CD14-positive monocyte (primary cell): ENCODE results near the gene MUC13. TPM values are rescaled to one million over a fixed set of nuclear protein-coding genes. Genes with fewer than 3 reads are reported as not detected.

Experiments
- DNase-seq, 3 donors: peaks; one replicate each; pipeline ENCODE4 v3.0.0-alpha.2; 2011 to 2022
- H2AFZ ChIP-seq: 2 replicates; pipeline ENCODE4 v1.6.0; 2012; ENCODE audit warnings: mild to moderate bottlenecking, low read depth, low read length, inconsistent platforms; ENCODE audit not compliant: insufficient read depth, poor library complexity, severe bottlenecking
- H3K27ac ChIP-seq, 2 donors: 1 replicate in 1 of 2; 2 replicates in 1 of 2; pipeline ENCODE4 v1.5.1; 2012 to 2013; ENCODE audit warnings: low read length in 2 of 2, control low read depth in 1 of 2, inconsistent platforms in 1 of 2, low read depth in 1 of 2, mild to moderate bottlenecking in 1 of 2
- H3K27me3 ChIP-seq, 2 donors: one replicate each; pipeline versions ENCODE4 v1.6.0 to v1.6.1; 2011 to 2013; ENCODE audit warnings: low read length in 2 of 2; ENCODE audit not compliant: control insufficient read depth in 2 of 2, insufficient read depth in 2 of 2
- H3K36me3 ChIP-seq, 2 donors: replicated peaks in 1 of 2; 1 replicate in 1 of 2; 2 replicates in 1 of 2; pipeline versions ENCODE4 v1.5.1 to v1.6.1; 2012 to 2013; ENCODE audit warnings: low read length in 2 of 2, control low read depth in 1 of 2, inconsistent platforms in 1 of 2, mild to moderate bottlenecking in 1 of 2; ENCODE audit not compliant: insufficient read depth in 2 of 2, control insufficient read depth in 1 of 2
- H3K4me1 ChIP-seq, 2 donors: 1 replicate in 1 of 2; 2 replicates in 1 of 2; pipeline versions ENCODE4 v1.5.1 to v1.6.1; 2012 to 2013; ENCODE audit warnings: low read length in 2 of 2, control low read depth in 1 of 2, inconsistent platforms in 1 of 2, mild to moderate bottlenecking in 1 of 2, moderate library complexity in 1 of 2; ENCODE audit not compliant: insufficient read depth in 2 of 2, control insufficient read depth in 1 of 2
- H3K4me2 ChIP-seq: replicated peaks from 2 replicates; pipeline ENCODE3; 2012; ENCODE audit warnings: low read length, moderate library complexity, mild to moderate bottlenecking; ENCODE audit not compliant: poor library complexity, severe bottlenecking; ENCODE audit errors: extremely low read depth
- H3K4me3 ChIP-seq, 3 experiments: fragments of 200-600 bp in 1 of 3; sonication (generic) in 1 of 3; replicated peaks in 1 of 3; 1 replicate in 2 of 3; 2 replicates in 1 of 3; pipeline ENCODE4 v1.5.1; 2011 to 2013; ENCODE audit warnings: low read length in 3 of 3, mild to moderate bottlenecking in 3 of 3, control low read depth in 2 of 3, low read depth in 2 of 3, inconsistent platforms in 1 of 3, moderate library complexity in 1 of 3
- H3K79me2 ChIP-seq: 2 replicates; pipeline ENCODE4 v1.6.0; 2012; ENCODE audit warnings: mild to moderate bottlenecking, control low read depth, inconsistent platforms, low read length, moderate library complexity; ENCODE audit not compliant: insufficient read depth
- H3K9ac ChIP-seq: 2 replicates; pipeline ENCODE4 v1.6.0; 2017; ENCODE audit warnings: low read length, mild to moderate bottlenecking; ENCODE audit not compliant: insufficient read depth, poor library complexity, severe bottlenecking
- H3K9me3 ChIP-seq, 2 donors: replicated peaks in 1 of 2; 1 replicate in 1 of 2; 2 replicates in 1 of 2; pipeline versions ENCODE4 v1.5.1 to v1.6.1; 2012 to 2013; ENCODE audit warnings: low read length in 2 of 2, control low read depth in 1 of 2; ENCODE audit not compliant: control insufficient read depth in 1 of 2, insufficient read depth in 1 of 2
- H4K20me1 ChIP-seq: 2 replicates; pipeline ENCODE4 v1.6.0; 2012; ENCODE audit warnings: mild to moderate bottlenecking, low read length, control low read depth, moderate library complexity; ENCODE audit not compliant: insufficient read depth
- H3K27ac Mint-ChIP-seq, 7 donors: one replicate each; pipeline ENCODE4 v1.8.0; 2020; ENCODE audit warnings: mild to moderate bottlenecking in 7 of 7, mixed read lengths in 7 of 7, moderate library complexity in 6 of 7, inconsistent platforms in 2 of 7
- H3K27me3 Mint-ChIP-seq, 3 donors: one replicate each; pipeline ENCODE4 v1.8.0; 2021 to 2022; ENCODE audit warnings: low read depth in 3 of 3, mild to moderate bottlenecking in 3 of 3, mixed read lengths in 3 of 3, moderate library complexity in 3 of 3, inconsistent platforms in 1 of 3
- H3K36me3 Mint-ChIP-seq, 2 donors: one replicate each; pipeline ENCODE4 v1.8.0; 2020; ENCODE audit warnings: mixed read lengths in 2 of 2, inconsistent platforms in 1 of 2, mild to moderate bottlenecking in 1 of 2
- H3K4me1 Mint-ChIP-seq: one replicate; pipeline ENCODE4 v1.8.0; 2020; ENCODE audit warnings: mild to moderate bottlenecking, mixed read lengths
- H3K4me3 Mint-ChIP-seq, 2 donors: one replicate each; pipeline ENCODE4 v1.8.0; 2020; ENCODE audit warnings: mild to moderate bottlenecking in 2 of 2, mixed read lengths in 2 of 2, moderate library complexity in 1 of 2
- H3K9me3 Mint-ChIP-seq, 7 donors: one replicate each; pipeline ENCODE4 v1.8.0; 2020 to 2022; ENCODE audit warnings: mixed read lengths in 7 of 7, mild to moderate bottlenecking in 6 of 7, moderate library complexity in 6 of 7, inconsistent platforms in 2 of 7
- CTCF ChIP-seq: fragments of 200-600 bp; IDR thresholded peaks from one replicate; pipeline ENCODE4 v1.8.0; 2022; ENCODE audit warnings: antibody characterized with exemption, mild to moderate bottlenecking
- WGBS: methylation state at CpG from one replicate; pipeline ENCODE4 v1.1.5; 2013; ENCODE audit warnings: missing lambda C conversion rate; ENCODE audit not compliant: insufficient coverage; 5-methylcytosine and 5-hydroxymethylcytosine counted together
- intact Hi-C, 2 donors: fragments of 100-400 bp; cut with micrococcal nuclease; formaldehyde crosslinking; loops; one replicate each; pipeline versions ENCODE4 v1.15.0 to v1.15.1; 2023
- polyA plus RNA-seq, 3 donors: library from polyadenylated mRNA; depleted of rRNA in 1 of 3; unstranded in 2 of 3; stranded (reverse) in 1 of 3; fragments of 300-500 nt in 2 of 3; fragments of >200 nt in 1 of 3; fragmentation: Illumina TruSeq in 2 of 3; gene quantifications; 1 replicate in 2 of 3; 2 replicates in 1 of 3; pipeline ENCODE4 v1.2.3, GENCODE V29; 2012 to 2021

MUC13 gene
- polyA plus RNA-seq, 3 donors, result not detected

DNA sequence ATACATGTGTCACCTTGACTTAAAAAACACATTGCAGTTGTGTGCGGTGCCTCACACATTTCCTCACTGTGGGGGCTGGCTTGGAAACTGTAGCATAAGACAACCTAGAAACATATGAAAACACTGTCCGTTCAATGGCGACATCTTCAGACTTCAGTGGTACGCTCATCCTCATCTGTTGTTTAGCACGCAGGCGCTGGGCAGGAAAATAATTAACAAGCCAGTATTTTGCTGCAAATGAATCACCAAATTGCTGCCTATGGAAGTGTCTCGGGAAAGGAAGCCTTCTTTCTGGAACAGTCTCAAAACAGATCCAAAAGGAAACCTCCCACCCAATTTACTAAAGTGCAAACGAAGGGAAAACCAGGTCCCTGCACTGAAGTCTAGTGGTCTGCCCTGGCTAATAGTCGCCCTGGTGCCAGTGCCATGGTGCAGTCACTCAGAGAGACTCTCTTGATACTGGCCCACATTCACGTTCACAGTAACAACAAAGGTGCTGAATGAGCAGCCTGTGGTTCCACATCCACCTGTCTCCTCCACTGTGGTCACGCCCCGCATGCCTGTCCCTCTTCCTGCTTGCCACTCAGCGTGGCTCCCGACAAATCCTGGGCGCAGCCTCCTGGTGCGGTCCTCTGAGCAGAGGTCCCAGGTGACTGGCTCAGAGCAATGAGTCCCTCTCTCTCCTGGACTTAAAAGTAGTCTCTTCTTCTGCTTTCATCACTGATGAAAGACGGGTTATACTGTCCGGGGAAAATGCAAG is 35.6 kb upstream of the MUC13 start:
- 97% methylated on average over 17 of the region's 18 CpGs for WGBS
- H3K27me3 Mint-ChIP-seq, result peaks cover 0 to 5% (median 0%) of the 10 kb centered on the region in 3 donors
- intact Hi-C loops, result no loop called here
- no peaks in the 10 kb centered on the region for H4K20me1 ChIP-seq
- peaks cover 18% of the 10 kb centered on the region for H3K4me1 Mint-ChIP-seq
- no peaks in the 10 kb centered on the region for H3K27me3 ChIP-seq
- H3K9me3 Mint-ChIP-seq, result peaks cover 0 to 1% (median 0%) of the 10 kb centered on the region in 7 donors
- H3K4me3 Mint-ChIP-seq, result no peak overlapping the region
- no peak for DNase-seq
- no peaks in the 10 kb centered on the region for H3K79me2 ChIP-seq
- H3K27ac Mint-ChIP-seq, result no peak overlapping the region
- peaks cover 0 to 19% of the 10 kb centered on the region in 2 donors for H3K36me3 ChIP-seq
- H3K27ac ChIP-seq, result no peak overlapping the region
- H3K4me1 ChIP-seq, result peaks cover 8 to 9% of the 10 kb centered on the region in 2 donors
- H3K9me3 ChIP-seq, result no peaks in the 10 kb centered on the region
- no peak overlapping the region for H3K9ac ChIP-seq
- TF ChIP-seq CTCF, result no peak
- peaks cover 13 to 22% of the 10 kb centered on the region in 2 donors for H3K36me3 Mint-ChIP-seq
- no peak overlapping the region for H2AFZ ChIP-seq
- no peak overlapping the region for H3K4me3 ChIP-seq
- H3K4me2 ChIP-seq, result no peak overlapping the region

- intact Hi-C loops, result no loop called here
- Mint-ChIP-seq H3K36me3 (peaks cover 13 to 22% of the 10 kb centered on the region in 2 donors), H3K4me1 (peaks cover 18% of the 10 kb centered on the region), H3K4me3 (no peak overlapping the region), H3K9me3 (peaks cover 0 to 1% (median 0%) of the 10 kb centered on the region in 7 donors), H3K27me3 (peaks cover 0 to 5% (median 0%) of the 10 kb centered on the region in 3 donors), H3K27ac (peak overlapping the region in 1 of 7 donors; percentile 53)
- Histone ChIP-seq H2AFZ (no peak overlapping the region), H3K9me3 (no peaks in the 10 kb centered on the region), H3K79me2 (no peaks in the 10 kb centered on the region), H3K27ac (no peak overlapping the region), H3K27me3 (no peaks in the 10 kb centered on the region), H4K20me1 (no peaks in the 10 kb centered on the region), H3K4me2 (no peak overlapping the region), H3K4me1 (peaks cover 8 to 9% of the 10 kb centered on the region in 2 donors), H3K4me3 (no peak overlapping the region), H3K36me3 (peaks cover 0 to 19% of the 10 kb centered on the region in 2 donors), H3K9ac (no peak overlapping the region)
- WGBS, result 86% methylated on average over 1 of the region's 8 CpGs
- TF ChIP-seq CTCF, result no peak
- DNase-seq, result no peak
Measured at GRCh38 chr3:124969190-124969589, 34.6 kb upstream of the MUC13 start.
